T1000 (cell line): ENCODE measurements around the gene WDR35.

Experiments
- DNase-seq: peaks from one replicate; lab custom pipeline; 2025; ENCODE audit warnings: mixed read lengths; lab: John Stamatoyannopoulos, UW

The WDR35 gene

DNA sequence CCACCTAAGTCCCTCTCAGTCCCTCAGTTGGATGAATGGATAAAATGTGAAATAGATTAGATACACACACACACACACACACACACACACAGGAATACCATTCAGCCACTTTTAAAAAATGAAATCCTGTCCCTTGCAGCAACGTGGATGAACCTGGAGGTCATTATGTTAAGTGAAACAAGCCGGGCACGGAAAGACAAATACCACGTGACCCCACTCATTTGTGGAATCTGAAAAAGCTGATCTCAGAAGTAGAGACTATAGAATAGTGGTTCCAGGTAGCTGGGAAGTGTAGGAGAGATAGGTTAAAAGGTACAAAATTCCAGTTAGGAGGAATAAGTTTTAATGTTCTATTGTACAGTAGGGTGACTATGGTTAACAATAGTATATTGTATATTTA is 119.1 kb downstream of the WDR35 start:
- no peak for DNase-seq

- DNase-seq, result no peak
These were observed 121.0 kb downstream of the WDR35 start for GRCh38 chr2:19868701-19869580.

DNA sequence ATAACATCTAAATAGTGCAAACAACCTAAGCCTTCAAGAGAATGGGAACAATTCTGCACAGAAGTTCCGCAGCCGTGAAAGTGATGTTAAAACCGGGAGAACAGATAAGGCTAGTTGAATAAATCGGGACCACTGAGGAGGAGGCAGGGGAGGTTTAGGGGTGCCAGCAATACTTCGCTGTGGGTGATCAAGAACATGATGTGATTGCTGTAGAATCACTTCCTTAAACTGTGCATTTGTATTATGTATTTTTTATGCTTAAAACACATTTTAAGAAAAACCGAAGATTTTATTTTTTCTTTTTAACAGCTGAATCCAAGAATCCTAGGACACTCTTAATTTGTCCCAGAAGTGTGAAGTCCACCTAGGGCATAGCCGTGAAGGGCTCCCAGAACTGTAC is 121.7 kb downstream of the WDR35 start:
- no peak for DNase-seq

GRCh38 chr2:19866771-19867170 is 123.1 kb downstream of the WDR35 start:
- no peak for DNase-seq

GRCh38 chr2:19865151-19865550 is 124.8 kb downstream of the WDR35 start:
- DNase-seq, result no peak

DNA sequence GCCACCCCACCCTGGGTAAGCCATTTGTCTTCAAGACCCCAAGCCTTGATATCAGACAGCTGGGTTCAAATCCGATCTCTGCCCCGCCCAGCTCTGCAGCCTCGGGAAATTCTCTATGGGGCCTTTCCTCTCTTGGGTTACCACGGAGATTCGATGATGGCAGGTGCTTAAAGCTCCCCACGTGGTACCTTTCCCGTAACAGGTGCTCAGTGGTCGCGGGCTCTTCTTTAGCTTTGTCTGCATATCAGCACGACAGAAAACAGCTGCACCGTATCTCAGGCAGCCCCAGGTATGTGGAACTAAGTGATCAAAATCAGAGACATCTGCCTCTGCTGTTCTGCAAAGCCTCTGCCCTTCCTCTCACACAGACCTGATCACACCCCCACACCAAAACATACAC is 125.5 kb downstream of the WDR35 start:
- DNase-seq, result no peak

DNA sequence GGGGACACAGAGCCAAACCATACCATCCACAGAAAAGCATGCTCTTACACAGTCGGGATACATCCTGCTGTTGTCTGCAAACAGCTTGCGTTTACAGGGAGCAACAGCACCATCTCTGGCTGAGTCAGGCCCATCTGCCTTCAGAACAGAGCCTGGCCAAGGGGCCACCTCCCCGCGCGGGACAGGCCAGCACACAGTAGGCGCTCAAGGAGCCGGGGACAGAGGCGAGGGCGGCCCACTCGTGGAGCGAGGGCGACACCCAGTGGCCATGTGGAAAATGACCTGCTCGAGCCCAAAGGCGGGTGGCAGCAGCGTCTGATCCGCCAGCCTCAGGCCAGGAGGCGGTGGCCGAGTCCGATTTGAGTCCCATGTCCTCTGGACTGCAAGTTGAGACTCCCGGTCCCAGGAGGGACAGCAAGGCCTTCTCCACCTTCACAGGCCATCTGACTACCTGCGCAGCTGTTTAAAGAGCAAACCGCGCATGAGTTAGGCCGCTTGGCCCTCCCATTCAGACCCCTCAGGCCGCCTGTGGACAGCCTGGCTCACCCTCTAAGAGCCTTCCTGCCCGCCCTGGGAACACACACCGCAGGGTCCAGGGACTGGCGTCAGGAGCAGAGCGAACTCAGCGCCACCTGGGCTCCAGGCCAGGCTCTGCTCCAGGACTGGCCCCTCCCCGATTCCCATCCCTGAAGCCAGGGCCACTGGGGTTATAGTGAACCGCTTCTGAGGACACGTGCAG is 126.4 kb downstream of the WDR35 start:
- peak; percentile 58 for DNase-seq

DNA sequence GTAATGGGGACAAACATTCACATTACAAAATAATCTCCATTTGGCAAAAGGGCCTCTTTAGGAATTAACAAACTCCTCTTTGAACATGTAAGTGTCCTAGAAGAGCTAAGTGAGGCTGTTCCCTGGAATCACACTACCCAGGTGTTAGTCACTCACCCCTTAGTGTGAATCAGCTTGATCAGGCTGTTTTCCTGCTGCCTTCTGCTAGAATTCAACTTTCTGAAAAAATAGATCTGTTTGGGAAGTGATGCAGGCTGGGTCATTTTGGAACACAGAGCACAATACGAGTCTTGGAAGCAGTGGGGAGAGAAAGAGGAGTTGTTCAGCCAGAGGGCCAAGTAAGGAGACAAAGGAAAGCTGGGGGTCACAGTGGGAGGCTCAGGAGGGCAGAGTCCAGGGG is 128.1 kb downstream of the WDR35 start:
- no peak for DNase-seq
